Liver (tissue), 3 donors: ENCODE results near the gene ESPN.

ENCODE experiments used
- EGR1 ChIP-seq, 2 donors: IDR thresholded peaks; 2 replicates each; pipeline ENCODE4 v1.6.1; 2016 to 2018; ENCODE audit warnings: antibody characterized with exemption in 2 of 2, low read depth in 2 of 2
- YY1 ChIP-seq: IDR thresholded peaks from 2 replicates; pipeline ENCODE4 v1.6.1; 2016; ENCODE audit warnings: antibody characterized with exemption, mild to moderate bottlenecking
- TF ChIP-seq, protein P1 (sequence below): IDR thresholded peaks from 2 replicates; pipeline ENCODE4 v1.6.1; 2016; ENCODE audit warnings: antibody characterized with exemption
- TF ChIP-seq, protein P2 (sequence below): fragments of 150-350 bp; IDR thresholded peaks from 2 replicates; pipeline ENCODE4 v1.5.1; 2017; ENCODE audit warnings: improper control_type of control experiment, low read depth, low read length; ENCODE audit not compliant: missing input control
- TF ChIP-seq, protein P3 (sequence below): IDR thresholded peaks from 2 replicates; pipeline ENCODE4 v1.6.1; 2016; ENCODE audit warnings: antibody characterized with exemption, mild to moderate bottlenecking
- TF ChIP-seq, protein P4 (sequence below): IDR thresholded peaks from 2 replicates; pipeline ENCODE4 v1.6.1; 2016; ENCODE audit warnings: antibody characterized with exemption
- donor health status: healthy.
- donor health status: healthy.

DNA sequence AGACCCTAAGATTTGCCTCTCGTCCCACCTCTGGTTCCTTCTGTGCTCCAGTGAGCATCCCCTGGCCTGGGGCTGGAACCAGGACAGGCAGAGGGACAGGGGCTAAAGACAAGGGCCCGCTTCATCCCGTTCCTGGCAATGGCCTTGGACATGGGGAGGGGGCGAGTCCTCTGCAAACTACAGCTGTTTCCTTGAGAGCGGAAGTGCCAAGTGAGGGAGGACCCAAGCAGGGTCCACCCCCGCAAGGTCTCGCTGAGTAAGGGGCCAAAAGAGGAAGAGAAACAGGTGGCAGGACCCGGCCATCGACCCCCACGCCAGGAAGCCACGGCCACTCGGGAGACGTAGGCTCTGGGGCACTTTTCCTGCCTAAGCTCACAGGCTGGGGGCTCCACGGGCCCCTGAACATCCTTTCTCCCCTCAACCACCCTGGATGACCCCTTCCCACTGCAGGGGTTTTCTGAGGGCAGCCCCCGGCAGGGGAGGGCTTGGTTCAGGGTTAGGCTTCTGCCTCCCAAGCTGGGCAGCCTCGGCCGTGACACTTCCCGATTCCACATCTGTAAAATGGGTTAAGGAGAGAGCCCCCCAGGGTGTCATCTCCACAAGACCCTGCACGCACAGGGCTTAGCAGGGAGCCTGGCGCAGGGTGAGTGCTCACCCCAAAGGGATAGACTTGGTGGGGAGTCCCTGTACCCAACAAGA is 84.8 kb downstream of the ESPN start:
- TF ChIP-seq YY1: no peak
- TF ChIP-seq, protein P1, sequence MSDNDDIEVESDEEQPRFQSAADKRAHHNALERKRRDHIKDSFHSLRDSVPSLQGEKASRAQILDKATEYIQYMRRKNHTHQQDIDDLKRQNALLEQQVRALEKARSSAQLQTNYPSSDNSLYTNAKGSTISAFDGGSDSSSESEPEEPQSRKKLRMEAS: no peak
- TF ChIP-seq, protein P2, sequence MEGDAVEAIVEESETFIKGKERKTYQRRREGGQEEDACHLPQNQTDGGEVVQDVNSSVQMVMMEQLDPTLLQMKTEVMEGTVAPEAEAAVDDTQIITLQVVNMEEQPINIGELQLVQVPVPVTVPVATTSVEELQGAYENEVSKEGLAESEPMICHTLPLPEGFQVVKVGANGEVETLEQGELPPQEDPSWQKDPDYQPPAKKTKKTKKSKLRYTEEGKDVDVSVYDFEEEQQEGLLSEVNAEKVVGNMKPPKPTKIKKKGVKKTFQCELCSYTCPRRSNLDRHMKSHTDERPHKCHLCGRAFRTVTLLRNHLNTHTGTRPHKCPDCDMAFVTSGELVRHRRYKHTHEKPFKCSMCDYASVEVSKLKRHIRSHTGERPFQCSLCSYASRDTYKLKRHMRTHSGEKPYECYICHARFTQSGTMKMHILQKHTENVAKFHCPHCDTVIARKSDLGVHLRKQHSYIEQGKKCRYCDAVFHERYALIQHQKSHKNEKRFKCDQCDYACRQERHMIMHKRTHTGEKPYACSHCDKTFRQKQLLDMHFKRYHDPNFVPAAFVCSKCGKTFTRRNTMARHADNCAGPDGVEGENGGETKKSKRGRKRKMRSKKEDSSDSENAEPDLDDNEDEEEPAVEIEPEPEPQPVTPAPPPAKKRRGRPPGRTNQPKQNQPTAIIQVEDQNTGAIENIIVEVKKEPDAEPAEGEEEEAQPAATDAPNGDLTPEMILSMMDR: no peak
- TF ChIP-seq EGR1 (IDR thresholded peaks at IDR 0.05; ENCODE audit: low read depth in 2 of 2): no peak
- TF ChIP-seq, protein P3, sequence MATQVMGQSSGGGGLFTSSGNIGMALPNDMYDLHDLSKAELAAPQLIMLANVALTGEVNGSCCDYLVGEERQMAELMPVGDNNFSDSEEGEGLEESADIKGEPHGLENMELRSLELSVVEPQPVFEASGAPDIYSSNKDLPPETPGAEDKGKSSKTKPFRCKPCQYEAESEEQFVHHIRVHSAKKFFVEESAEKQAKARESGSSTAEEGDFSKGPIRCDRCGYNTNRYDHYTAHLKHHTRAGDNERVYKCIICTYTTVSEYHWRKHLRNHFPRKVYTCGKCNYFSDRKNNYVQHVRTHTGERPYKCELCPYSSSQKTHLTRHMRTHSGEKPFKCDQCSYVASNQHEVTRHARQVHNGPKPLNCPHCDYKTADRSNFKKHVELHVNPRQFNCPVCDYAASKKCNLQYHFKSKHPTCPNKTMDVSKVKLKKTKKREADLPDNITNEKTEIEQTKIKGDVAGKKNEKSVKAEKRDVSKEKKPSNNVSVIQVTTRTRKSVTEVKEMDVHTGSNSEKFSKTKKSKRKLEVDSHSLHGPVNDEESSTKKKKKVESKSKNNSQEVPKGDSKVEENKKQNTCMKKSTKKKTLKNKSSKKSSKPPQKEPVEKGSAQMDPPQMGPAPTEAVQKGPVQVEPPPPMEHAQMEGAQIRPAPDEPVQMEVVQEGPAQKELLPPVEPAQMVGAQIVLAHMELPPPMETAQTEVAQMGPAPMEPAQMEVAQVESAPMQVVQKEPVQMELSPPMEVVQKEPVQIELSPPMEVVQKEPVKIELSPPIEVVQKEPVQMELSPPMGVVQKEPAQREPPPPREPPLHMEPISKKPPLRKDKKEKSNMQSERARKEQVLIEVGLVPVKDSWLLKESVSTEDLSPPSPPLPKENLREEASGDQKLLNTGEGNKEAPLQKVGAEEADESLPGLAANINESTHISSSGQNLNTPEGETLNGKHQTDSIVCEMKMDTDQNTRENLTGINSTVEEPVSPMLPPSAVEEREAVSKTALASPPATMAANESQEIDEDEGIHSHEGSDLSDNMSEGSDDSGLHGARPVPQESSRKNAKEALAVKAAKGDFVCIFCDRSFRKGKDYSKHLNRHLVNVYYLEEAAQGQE: no peak
- TF ChIP-seq, protein P4, sequence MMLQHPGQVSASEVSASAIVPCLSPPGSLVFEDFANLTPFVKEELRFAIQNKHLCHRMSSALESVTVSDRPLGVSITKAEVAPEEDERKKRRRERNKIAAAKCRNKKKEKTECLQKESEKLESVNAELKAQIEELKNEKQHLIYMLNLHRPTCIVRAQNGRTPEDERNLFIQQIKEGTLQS: no peak
